Mesenchymal stem cell (in vitro differentiated cells and primary cell): ENCODE results near the gene WRAP53.
A peak's percentile ranks its signal among the peaks of the same experiment; 100 is the strongest.

Experiments used
- DNase-seq: peaks from one replicate; pipeline ENCODE4 v3.0.0-alpha.2; 2013
- H2AFZ ChIP-seq: one replicate; pipeline ENCODE4 v1.6.1; 2013; ENCODE audit warnings: low read depth, mild to moderate bottlenecking, control low read depth, inconsistent platforms, low read length, moderate library complexity
- H2AK5ac ChIP-seq: 2 replicates; pipeline ENCODE4 v1.6.1; 2013; ENCODE audit warnings: low read length, moderate library complexity, mild to moderate bottlenecking, inconsistent platforms; ENCODE audit not compliant: severe bottlenecking
- H2BK120ac ChIP-seq: one replicate; pipeline ENCODE4 v1.6.1; 2013; ENCODE audit warnings: low read depth, mild to moderate bottlenecking, inconsistent platforms, low read length, moderate library complexity
- H2BK12ac ChIP-seq, 2 experiments: one replicate each; pipeline ENCODE4 v1.6.1; 2013; ENCODE audit warnings: inconsistent platforms in 2 of 2, low read length in 2 of 2, mild to moderate bottlenecking in 2 of 2, moderate library complexity in 2 of 2, control low read depth in 1 of 2
- H2BK15ac ChIP-seq: one replicate; pipeline ENCODE4 v1.6.1; 2013; ENCODE audit warnings: mild to moderate bottlenecking, low read depth, inconsistent platforms; ENCODE audit not compliant: poor library complexity, severe bottlenecking
- H2BK5ac ChIP-seq: 2 replicates; pipeline ENCODE4 v1.6.1; 2013; ENCODE audit warnings: low read depth, mild to moderate bottlenecking, low read length, control low read depth, inconsistent platforms; ENCODE audit not compliant: poor library complexity, severe bottlenecking
- H3K14ac ChIP-seq, 2 experiments: one replicate each; pipeline ENCODE4 v1.6.1; 2013; ENCODE audit warnings: inconsistent platforms in 2 of 2, low read length in 2 of 2, control low read depth in 1 of 2, mild to moderate bottlenecking in 1 of 2, moderate library complexity in 1 of 2
- H3K18ac ChIP-seq, 2 experiments: one replicate each; pipeline ENCODE4 v1.6.1; 2013; ENCODE audit warnings: inconsistent platforms in 2 of 2, low read length in 2 of 2, control low read depth in 1 of 2, low read depth in 1 of 2, mild to moderate bottlenecking in 1 of 2
- H3K23ac ChIP-seq, 2 experiments: one replicate each; pipeline ENCODE4 v1.6.1; 2013; ENCODE audit warnings: inconsistent platforms in 2 of 2, low read length in 2 of 2, mild to moderate bottlenecking in 2 of 2, moderate library complexity in 2 of 2, control low read depth in 1 of 2
- H3K27ac ChIP-seq: 2 replicates; pipeline ENCODE4 v1.5.1; 2013; ENCODE audit warnings: mild to moderate bottlenecking, moderate library complexity, low read length, control low read depth, inconsistent platforms; ENCODE audit not compliant: poor library complexity, severe bottlenecking
- H3K27me3 ChIP-seq, 2 experiments: 2 replicates each; pipeline versions ENCODE4 v1.6.1 to v1.7.0; 2013; ENCODE audit warnings: low read length in 2 of 2, mild to moderate bottlenecking in 2 of 2, moderate library complexity in 2 of 2, control low read depth in 1 of 2, inconsistent platforms in 1 of 2; ENCODE audit not compliant: control insufficient read depth in 1 of 2, insufficient read depth in 1 of 2
- H3K36me3 ChIP-seq, 2 experiments: 2 replicates each; pipeline versions ENCODE4 v1.6.1 to v1.7.0; 2013; ENCODE audit warnings: low read length in 2 of 2, control low read depth in 1 of 2, inconsistent platforms in 1 of 2, low read depth in 1 of 2, mild to moderate bottlenecking in 1 of 2; ENCODE audit not compliant: insufficient read depth in 2 of 2, control insufficient read depth in 1 of 2
- H3K4ac ChIP-seq, 2 experiments: one replicate each; pipeline ENCODE4 v1.6.1; 2013; ENCODE audit warnings: inconsistent platforms in 2 of 2, low read length in 2 of 2, mild to moderate bottlenecking in 2 of 2, moderate library complexity in 2 of 2, control low read depth in 1 of 2, low read depth in 1 of 2
- H3K4me1 ChIP-seq: 2 replicates; pipeline ENCODE4 v1.6.1; 2013; ENCODE audit warnings: low read depth, low read length, control low read depth; ENCODE audit not compliant: control insufficient read depth, insufficient read depth
- H3K4me2 ChIP-seq: 2 replicates; pipeline ENCODE4 v1.6.1; 2013; ENCODE audit warnings: low read length, mild to moderate bottlenecking, inconsistent platforms; ENCODE audit not compliant: poor library complexity, severe bottlenecking
- H3K4me3 ChIP-seq, 2 experiments: 2 replicates each; pipeline versions ENCODE4 v1.5.1 to v1.7.0; 2013; ENCODE audit warnings: low read length in 2 of 2, mild to moderate bottlenecking in 2 of 2, control low read depth in 1 of 2, low read depth in 1 of 2; ENCODE audit not compliant: insufficient read depth in 1 of 2
- H3K79me1 ChIP-seq: replicated peaks from 2 replicates; pipeline ENCODE4 v1.6.1; 2013; ENCODE audit warnings: mild to moderate bottlenecking, control low read depth, low read length, inconsistent platforms; ENCODE audit not compliant: poor library complexity, severe bottlenecking
- H3K9ac ChIP-seq: 2 replicates; pipeline ENCODE4 v1.7.0; 2013; ENCODE audit warnings: mild to moderate bottlenecking, low read length, moderate library complexity
- H3K9me3 ChIP-seq: 2 replicates; pipeline ENCODE4 v1.7.0; 2013; ENCODE audit warnings: mild to moderate bottlenecking, low read length; ENCODE audit not compliant: control insufficient read depth
- H4K8ac ChIP-seq: one replicate; pipeline ENCODE4 v1.6.1; 2013; ENCODE audit warnings: inconsistent platforms, mild to moderate bottlenecking, low read length, moderate library complexity
- H4K91ac ChIP-seq: one replicate; pipeline ENCODE4 v1.6.1; 2013; ENCODE audit warnings: mild to moderate bottlenecking, low read length, inconsistent platforms
- WGBS: methylation state at CpG from one replicate; pipeline ENCODE4 v1.1.7; 2013; ENCODE audit warnings: mixed read lengths; 5-methylcytosine and 5-hydroxymethylcytosine counted together

Gene WRAP53

GRCh38 chr17:7646457-7646856, 41.8 kb upstream of the WRAP53 start:
- 76% methylated on average over 9 of the region's 9 CpGs for WGBS
- no peak overlapping the region for H3K4me3 ChIP-seq
- no peak for DNase-seq

GRCh38 chr17:7647018-7647417, 41.3 kb upstream of the WRAP53 start:
- DNase-seq, result no peak
- H4K8ac ChIP-seq, result no peak overlapping the region
- H2AFZ ChIP-seq, result no peak overlapping the region
- no peak overlapping the region for H4K91ac ChIP-seq
- H3K4me2 ChIP-seq, result no peak overlapping the region
- H2BK15ac ChIP-seq, result no peak overlapping the region
- no peak overlapping the region for H2AK5ac ChIP-seq
- no peak overlapping the region for H2BK12ac ChIP-seq
- H3K4me1 ChIP-seq, result peaks cover 20% of the 10 kb centered on the region
- no peak overlapping the region for H3K14ac ChIP-seq
- H3K9me3 ChIP-seq, result no peaks in the 10 kb centered on the region
- no peak overlapping the region for H3K27ac ChIP-seq
- H2BK5ac ChIP-seq, result no peak overlapping the region
- H3K23ac ChIP-seq, result no peak overlapping the region
- no peak overlapping the region for H3K18ac ChIP-seq
- H3K79me1 ChIP-seq, result no peaks in the 10 kb centered on the region
- no peaks in the 10 kb centered on the region for H3K36me3 ChIP-seq
- H3K27me3 ChIP-seq, result peaks cover 45 to 54% of the 10 kb centered on the region in 2 experiments
- WGBS, result 92% methylated on average over 3 of the region's 4 CpGs
- H2BK120ac ChIP-seq, result no peak overlapping the region
- H3K9ac ChIP-seq, result no peak overlapping the region
- no peak overlapping the region for H3K4me3 ChIP-seq
- no peak overlapping the region for H3K4ac ChIP-seq

More at GRCh38 chr17:7646457-7646856, 41.8 kb upstream of the WRAP53 start:
- Histone ChIP-seq H4K91ac (no peak overlapping the region), H4K8ac (no peak overlapping the region), H3K23ac (no peak overlapping the region), H3K18ac (no peak overlapping the region), H3K36me3 (no peaks in the 10 kb centered on the region), H2BK120ac (no peak overlapping the region), H2BK15ac (no peak overlapping the region), H3K27ac (no peak overlapping the region), H3K4ac (no peak overlapping the region), H3K9ac (no peak overlapping the region), H2BK5ac (no peak overlapping the region), H3K79me1 (no peaks in the 10 kb centered on the region), H2BK12ac (no peak overlapping the region), H2AK5ac (no peak overlapping the region), H3K9me3 (no peaks in the 10 kb centered on the region), H2AFZ (no peak overlapping the region), H3K14ac (no peak overlapping the region), H3K4me1 (peaks cover 16% of the 10 kb centered on the region), H3K27me3 (peaks cover 41 to 49% of the 10 kb centered on the region in 2 experiments), H3K4me2 (no peak overlapping the region)

- no peaks in the 10 kb centered on the region for H3K36me3 ChIP-seq
- H3K4me1 ChIP-seq, result peaks cover 20% of the 10 kb centered on the region
- H2BK120ac ChIP-seq, result peak within 1 kb of the TSS; percentile 23
- peak; percentile 56 for DNase-seq
- no peak within 1 kb of the TSS for H4K8ac ChIP-seq
- no peak within 1 kb of the TSS for H3K14ac ChIP-seq
- H2BK12ac ChIP-seq, result no peak within 1 kb of the TSS
- no peaks in the 10 kb centered on the region for H3K79me1 ChIP-seq
- peak within 1 kb of the TSS; percentile 84 for H3K4me2 ChIP-seq
- H3K23ac ChIP-seq, result peak within 1 kb of the TSS; percentile 61 to 80
- H3K4ac ChIP-seq, result no peak within 1 kb of the TSS
- H3K27me3 ChIP-seq, result peaks cover 69 to 76% of the 10 kb centered on the region in 2 experiments
- no peak within 1 kb of the TSS for H4K91ac ChIP-seq
- H2BK5ac ChIP-seq, result no peak within 1 kb of the TSS
- no peak within 1 kb of the TSS for H2AK5ac ChIP-seq
- no peak within 1 kb of the TSS for H3K9ac ChIP-seq
- H2AFZ ChIP-seq, result peak within 1 kb of the TSS; percentile 31
- peak within 1 kb of the TSS; percentile 24 to 66 for H3K4me3 ChIP-seq
- under 1% methylated on average over 28 of the region's 34 CpGs for WGBS
- no peak within 1 kb of the TSS for H3K27ac ChIP-seq
- H3K9me3 ChIP-seq, result no peaks in the 10 kb centered on the region
- peak within 1 kb of the TSS in 1 of 2 experiments; percentile 35 for H3K18ac ChIP-seq
- peak within 1 kb of the TSS; percentile 40 for H2BK15ac ChIP-seq
Measured at GRCh38 chr17:7650509-7651096, 37.7 kb upstream of the WRAP53 start, which contains the start of gene ATP1B2. TSS of gene ATP1B2 (plus strand) at chr17:7650926. CDS start at chr17:7651519, 593 bp downstream.

- under 1% methylated on average over 38 of the region's 45 CpGs for WGBS
Measured at GRCh38 chr17:7651097-7651664, 37.1 kb upstream of the WRAP53 start.

More at GRCh38 chr17:7651097-7651664, 37.1 kb upstream of the WRAP53 start:
- Histone ChIP-seq H2AFZ (peak overlapping the region; percentile 10), H2BK120ac (peak overlapping the region; percentile 23), H4K8ac (no peak overlapping the region), H2BK5ac (no peak overlapping the region), H3K27ac (no peak overlapping the region), H3K23ac (peak overlapping the region; percentile 61 to 80), H3K18ac (peak overlapping the region in 1 of 2 experiments; percentile 35), H4K91ac (no peak overlapping the region), H2BK15ac (peak overlapping the region; percentile 40), H2AK5ac (no peak overlapping the region), H2BK12ac (no peak overlapping the region), H3K79me1 (no peaks in the 10 kb centered on the region), H3K9me3 (no peaks in the 10 kb centered on the region), H3K4me2 (peak overlapping the region; percentile 84), H3K36me3 (no peaks in the 10 kb centered on the region), H3K4me1 (peaks cover 20% of the 10 kb centered on the region), H3K27me3 (peaks cover 70 to 76% of the 10 kb centered on the region in 2 experiments), H3K9ac (no peak overlapping the region), H3K4me3 (peak overlapping the region; percentile 24 to 63), H3K14ac (no peak overlapping the region), H3K4ac (no peak overlapping the region)
- no peak for DNase-seq
